Dedifferentiated amniotic fluid mesenchymal stem cell (primary cell): ENCODE results near the gene RAB5A.
"Not testable (repeated sequence)": the region's sequence is repeated elsewhere in the genome, so short reads cannot be mapped to it uniquely, and the experiment has no call there.

Experiments
- DNase-seq: peaks from one replicate; pipeline ENCODE4 v3.0.0-alpha.2; 2016; ENCODE audit errors: extremely low spot score

RAB5A gene, protein sequence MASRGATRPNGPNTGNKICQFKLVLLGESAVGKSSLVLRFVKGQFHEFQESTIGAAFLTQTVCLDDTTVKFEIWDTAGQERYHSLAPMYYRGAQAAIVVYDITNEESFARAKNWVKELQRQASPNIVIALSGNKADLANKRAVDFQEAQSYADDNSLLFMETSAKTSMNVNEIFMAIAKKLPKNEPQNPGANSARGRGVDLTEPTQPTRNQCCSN

DNA sequence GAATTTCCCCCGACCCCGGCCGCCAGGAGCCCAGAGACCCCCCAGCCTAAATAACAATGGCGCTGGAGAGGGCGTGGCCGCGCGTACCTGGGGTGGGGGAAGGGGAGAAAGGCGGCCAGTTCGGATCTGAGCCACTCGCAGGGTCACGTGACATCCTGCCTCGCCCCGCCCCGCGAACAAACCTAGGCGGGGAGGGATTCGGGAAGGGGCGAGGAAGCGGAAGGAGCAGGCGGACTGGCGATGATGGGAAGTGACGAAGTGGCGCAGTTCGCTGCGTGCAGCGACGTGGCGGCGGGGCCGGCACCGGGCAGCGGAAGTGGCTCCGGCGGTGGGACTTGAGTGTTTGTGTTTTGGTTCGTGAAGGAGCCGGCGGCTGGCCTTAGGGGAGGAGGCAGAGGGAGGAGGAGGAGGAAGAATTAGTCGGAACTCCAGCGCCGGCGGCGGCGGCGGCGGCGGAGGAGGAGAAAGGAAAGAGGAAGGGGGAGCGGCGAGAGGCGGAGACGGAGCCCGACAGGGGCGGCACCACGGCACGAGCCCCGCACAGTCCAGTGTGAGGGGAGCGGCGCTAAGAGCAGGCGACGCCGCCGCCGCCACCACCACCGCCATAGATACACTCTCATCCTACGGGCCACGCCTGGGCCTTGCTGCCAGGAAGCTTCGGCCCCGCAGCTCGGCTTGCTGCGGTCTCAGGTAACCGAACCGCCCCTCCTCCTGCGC, at the start of gene RAB5A:
TSS of gene RAB5A (plus strand) at position 266 of the 717 bp plus-strand sequence. CDS start 3,802 bp downstream, outside the sequence.
- peak; percentile 97 for DNase-seq

DNA sequence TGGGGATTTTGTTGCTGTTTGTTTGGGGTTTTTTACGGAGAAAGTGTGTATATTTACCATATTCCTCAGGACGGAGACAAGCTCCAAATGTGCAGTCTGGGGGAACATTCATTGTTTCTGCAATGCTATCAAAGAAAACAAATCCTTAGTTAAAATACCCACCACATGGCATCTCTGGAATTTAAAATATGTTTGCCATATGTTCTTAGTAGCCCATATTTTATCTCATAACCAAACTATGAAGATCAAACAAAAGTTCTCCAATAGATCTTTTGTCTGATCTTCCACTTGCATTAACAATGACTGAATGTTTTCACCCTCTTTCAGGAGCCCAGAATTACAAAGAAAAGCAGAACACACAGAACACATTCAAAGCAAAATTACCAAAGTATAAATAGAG, 48.2 kb upstream of the RAB5A start:
- DNase-seq, result no peak

DNA sequence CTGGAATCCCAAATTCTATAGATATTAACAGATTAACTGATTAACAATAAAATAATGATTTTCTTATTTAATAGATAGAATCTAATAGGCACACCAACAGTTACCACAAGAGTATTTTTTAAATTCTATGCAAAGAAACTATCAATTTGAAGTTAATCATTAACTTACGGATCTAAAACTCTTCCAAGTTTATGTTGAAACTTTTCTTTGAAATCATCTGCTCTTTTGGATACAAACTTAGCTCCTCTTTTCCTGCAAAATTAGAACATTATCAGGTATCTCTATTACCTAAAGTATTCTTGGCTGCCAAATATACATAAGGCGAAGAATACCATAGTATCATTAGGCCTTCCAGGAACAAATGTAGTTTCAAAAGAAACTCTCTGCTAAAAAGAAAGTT, 47.6 kb upstream of the RAB5A start:
- no peak for DNase-seq

DNA sequence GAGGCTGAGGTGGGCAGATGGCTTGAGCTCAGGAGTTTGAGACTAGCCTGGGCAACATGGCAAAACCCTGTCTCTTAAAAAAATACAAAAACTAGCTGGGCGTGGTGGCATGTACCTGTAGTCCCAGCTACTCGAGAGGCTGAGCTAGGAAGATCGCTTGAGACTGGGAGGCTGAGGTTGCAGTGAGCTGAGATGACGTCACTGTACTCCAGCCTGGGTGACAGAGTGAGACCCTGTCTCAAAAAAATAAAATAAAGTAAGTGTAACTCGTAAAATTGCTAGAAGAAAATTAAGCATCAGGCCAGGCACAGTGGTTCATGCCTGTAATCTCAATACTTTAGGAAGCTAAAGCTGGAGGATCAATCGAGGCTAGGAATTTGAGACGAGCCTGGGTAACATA, 47.1 kb upstream of the RAB5A start:
- DNase-seq, result not testable (repeated sequence)

DNA sequence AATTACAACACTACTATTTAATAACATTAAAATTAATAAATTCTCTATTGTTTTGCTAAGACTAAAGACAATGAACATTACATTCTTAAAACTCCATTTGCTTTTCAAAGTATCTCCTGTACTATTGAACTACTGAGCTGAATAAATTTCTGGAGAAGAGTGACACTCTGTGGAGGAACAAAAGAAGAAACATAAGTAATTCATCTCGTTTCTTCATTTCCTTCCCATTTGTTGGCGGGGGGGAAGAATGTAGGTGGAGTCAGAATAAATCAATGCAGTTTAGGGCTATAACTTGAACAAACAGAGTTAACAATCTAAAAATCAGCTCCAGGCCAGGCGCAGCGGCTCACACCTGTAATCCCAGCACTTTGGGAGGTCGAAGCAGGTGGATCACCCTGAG, 45.6 kb upstream of the RAB5A start:
- no peak for DNase-seq

- no peak for DNase-seq
These were observed 45.0 kb upstream of the RAB5A start for GRCh38 chr3:19901918-19902317.

DNA sequence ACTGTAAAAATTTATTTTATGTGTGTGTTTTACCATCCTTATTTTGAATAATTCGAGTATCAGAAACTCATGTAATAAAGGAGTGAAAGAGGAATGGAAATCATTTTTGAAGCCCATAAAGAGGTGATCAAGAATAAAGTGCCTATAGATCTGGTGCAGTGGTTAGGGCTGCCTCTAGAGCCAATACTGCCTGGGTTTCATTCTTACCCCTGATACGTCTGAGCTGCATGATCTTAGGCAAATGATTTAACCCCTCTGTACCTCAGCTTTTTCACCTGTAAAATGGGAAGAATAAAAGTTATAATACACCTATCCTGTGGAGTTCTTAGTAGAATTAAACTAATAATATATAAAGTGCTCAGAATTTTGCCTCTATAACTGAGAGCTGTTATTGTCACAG, 43.2 kb upstream of the RAB5A start:
- no peak for DNase-seq

GRCh38 chr3:19907523-19907922, 39.4 kb upstream of the RAB5A start:
- no peak for DNase-seq

GRCh38 chr3:19911452-19911851, 35.4 kb upstream of the RAB5A start:
- DNase-seq, result no peak

DNA sequence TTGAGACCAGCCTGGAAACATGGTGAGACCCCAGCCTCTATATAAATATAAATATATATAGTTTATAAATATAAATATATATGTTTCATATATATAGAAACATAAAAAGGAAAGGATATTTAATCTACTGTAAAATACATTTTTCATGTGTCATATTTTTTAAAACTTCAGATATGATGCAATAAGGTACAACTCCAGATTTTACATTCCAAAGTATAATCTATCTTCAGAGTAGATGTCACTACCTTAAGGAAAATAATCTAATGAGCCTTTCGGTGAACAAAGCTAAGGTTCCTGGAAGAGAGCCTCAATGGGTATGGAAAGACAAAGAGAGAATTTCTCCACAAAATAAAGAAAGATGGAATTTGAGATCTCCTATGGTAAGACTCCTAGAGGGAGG, 29.7 kb upstream of the RAB5A start:
- no peak for DNase-seq

DNA sequence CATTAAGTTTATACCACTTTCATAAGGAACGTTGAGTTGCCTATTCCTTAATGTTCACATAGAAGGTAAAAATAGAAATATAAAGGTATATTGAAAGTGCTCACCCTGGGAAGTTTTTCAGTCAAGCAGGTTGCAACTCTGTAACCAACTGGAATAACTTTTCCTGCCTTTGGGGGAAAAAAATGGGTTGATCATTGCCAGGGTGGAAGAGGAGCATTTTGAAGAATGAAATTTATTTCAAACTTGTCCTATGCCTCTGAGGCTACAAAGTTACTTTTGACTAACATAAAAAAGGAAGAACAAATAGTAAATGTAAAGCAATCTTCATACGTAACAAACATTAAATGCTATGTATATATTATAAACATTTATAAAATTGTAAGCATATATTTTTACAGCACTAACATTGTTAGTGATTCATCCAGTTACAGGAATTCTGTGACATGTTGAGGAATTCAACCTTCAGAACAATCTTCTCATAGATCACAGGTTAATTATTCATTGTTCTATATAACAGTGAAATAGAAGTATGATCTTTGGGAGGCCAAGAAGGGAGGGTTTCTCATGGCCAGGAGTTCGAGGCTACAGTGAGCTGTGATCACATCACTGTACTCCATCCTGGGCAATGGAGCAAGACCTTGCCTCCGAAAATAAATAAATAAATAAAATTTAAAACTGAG, 26.4 kb upstream of the RAB5A start:
- DNase-seq, result no peak

DNA sequence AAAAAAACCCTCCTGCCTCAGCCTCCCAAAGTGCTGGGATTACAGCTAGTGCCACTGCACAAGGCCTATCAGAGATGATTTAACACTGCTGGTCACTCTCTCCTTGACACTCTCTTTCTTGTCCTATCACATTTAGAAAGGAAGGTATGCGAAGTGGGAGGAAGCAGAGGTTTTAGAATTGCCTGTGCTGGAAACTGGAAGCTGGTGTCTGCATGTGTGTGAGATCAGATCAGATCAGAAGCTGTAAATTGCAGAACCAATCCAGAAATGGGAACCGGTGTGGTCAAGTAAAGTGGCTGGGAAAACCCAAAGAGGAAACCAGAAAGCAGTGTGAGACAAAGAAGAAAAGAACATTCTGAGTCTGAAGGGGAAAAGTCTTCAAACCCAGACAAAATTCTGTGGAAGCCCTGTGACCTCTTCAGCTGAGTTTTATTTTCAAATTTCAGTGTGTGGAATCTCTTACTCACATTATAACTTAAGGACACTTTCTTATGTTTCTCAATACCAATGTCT, 15.7 kb upstream of the RAB5A start:
- no peak for DNase-seq

DNA sequence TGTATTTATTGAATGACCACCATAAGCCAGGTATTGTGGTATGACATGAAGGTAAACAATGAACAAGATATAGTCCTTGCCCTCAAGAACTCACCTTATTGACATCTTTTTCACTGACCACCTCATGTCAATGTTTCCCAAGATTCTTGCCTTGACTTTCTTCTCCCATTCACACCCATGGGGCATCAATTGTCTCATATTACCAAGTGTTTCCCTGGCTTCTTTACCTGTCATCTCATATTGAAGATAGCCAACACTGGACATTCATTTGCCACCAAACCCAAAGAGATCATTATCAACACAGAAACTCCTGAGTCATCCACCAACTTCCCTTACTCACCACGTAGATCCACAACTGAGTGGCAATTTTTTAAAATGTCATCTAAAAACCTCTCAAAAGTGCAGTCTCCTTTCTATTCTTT, 15.1 kb upstream of the RAB5A start:
- no peak for DNase-seq

DNA sequence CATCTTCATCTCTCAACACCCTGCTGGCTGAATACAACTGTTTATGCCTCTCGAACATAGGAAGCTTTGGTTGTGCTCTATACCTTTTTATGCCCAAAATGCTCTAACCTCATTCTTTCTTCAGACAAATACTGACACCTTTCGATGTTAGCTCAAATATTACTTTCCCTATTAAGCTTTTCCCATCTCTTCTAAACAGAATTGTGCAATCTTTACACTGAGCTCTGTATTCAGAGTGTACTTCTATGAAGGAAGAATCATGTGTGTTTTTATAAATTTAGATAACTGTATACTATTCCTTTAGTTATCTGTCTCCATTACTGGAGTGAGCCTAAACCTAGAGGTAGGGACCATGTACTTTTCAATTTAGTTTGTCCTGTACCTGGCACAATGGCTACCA, 14.5 kb upstream of the RAB5A start:
- no peak for DNase-seq

GRCh38 chr3:19934098-19934566, 12.8 kb upstream of the RAB5A start, which contains the start of gene EFHB:
Gene EFHB, minus strand, starts transcription at chr3:19934217. Its CDS starts 199 bp downstream, at chr3:19934018.
- no peak for DNase-seq

DNA sequence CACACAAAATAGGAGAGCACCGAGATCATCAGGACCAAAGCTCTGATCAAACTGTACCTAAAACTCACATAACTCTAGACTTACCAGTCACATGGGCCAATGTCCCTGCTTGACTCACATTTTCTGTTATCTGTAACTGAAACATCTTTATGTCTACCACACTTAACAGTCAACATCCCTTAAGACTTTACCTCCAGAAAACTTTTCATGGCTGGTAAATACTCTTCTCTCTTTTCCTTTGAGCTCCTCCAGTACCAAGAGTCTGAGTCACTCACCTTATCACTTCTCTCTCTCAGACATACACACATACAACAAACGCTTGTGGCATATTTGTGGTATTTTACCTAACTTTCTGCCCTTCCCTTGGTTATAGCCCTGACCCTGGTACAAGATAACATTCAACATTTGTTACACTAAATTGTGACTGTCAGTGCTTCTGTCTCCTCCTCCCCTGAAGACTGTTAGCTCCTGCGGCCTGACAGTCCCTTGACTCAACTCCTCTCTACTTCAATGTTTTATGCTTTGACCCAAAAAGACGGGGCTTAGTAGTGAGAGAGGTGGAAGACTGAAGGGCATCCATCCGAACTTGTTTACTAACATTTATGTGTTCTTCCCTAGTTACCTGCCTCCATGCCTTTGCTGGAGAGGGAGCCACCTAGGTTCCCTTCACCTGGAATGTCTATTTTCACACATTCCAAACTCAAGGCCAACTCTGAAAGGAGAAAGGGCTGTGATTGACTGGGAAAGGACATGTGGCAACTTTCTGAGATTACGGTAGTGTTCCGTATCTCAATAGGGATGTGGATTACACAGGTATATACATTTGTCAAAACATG, 9.2 kb upstream of the RAB5A start:
- no peak for DNase-seq

- DNase-seq, result no peak
These were observed 8.6 kb upstream of the RAB5A start for GRCh38 chr3:19938295-19938627.

DNA sequence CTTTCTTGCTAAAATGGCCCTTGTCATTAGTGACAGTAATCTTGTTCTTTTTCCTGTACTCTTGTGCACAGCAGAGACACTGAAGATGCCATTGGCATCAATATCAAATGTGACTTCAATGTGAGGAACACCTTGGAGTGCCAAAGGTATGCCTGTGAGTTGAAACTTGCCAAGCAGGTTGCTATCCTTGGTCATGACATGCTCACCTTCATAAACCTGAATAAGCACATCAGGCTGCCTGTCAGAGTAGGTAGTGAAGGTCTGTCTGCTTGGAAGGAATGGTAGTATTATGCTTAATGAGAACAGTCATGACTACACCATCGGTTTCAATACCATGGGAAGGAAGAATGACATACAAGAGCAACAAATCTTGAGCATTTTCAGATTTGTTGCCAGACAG, 6.3 kb upstream of the RAB5A start:
- DNase-seq, result no peak

- no peak for DNase-seq
These were observed 1.4 kb upstream of the RAB5A start for GRCh38 chr3:19945534-19945933.

DNA sequence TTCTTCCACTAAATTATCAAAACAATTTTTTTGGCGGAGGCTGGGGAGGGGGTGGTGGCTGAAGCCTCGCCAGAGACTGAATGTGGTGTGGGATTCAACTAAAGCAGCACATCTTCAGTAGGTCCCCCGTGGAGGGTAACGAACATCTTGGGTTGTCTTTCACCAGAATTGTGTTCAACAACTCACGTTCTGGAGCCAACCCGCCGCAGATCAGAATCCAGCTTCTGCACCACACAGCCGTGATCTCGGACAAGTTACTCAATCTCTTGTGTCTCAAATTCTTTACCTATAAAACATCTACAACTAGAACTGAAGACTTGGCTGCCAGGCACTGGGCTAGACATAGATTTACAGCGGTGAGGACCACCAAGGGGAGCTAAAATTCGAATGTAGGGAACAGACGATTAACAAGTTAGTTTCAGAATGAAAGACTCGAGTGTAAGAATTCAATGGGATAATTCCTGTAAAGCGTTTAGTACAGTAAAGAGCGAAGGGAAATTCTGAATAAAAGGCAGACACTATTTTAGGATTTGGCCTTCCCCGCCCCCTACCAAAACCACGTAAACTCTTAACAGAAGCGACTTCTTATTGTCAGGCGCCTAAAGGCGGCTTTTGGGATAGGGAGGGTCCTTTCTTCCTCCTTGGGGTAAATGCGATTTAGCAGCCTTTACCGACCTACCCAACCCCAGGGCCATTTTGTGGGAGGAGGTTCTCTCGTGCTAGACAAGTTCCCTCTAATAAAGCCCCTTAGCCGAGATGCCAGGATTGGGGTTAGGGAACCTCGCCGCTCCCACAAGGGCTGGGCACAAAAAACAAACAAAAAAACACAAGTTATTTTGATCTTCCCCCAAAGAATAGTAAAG, 697 bp upstream of the RAB5A start:
- no peak for DNase-seq
